ENCODE measurements around the gene CLIC1.
"Not testable (repeated sequence)": the region's sequence is repeated elsewhere in the genome, so short reads cannot be mapped to it uniquely, and the experiment has no call there.

The CLIC1 gene

GRCh38 chr6:31718265-31718664 lies 18.1 kb downstream of the CLIC1 start:
- Histone ChIP-seq H3K4me3 (ENCODE audit: low read length in 2 of 2) (no peak overlapping the region), H3K36me3 (ENCODE audit: control insufficient read depth in 2 of 2, insufficient read depth in 2 of 2, low read length in 2 of 2) (no peaks in the 10 kb centered on the region), H3K4me1 (ENCODE audit: control insufficient read depth, insufficient read depth, low read length) (peaks cover 7% of the 10 kb centered on the region), H3K27ac (ENCODE audit: low read length) (no peak overlapping the region), H3K9me3 (ENCODE audit: control insufficient read depth in 2 of 2, low read length in 2 of 2) (no peaks in the 10 kb centered on the region), H3K27me3 (ENCODE audit: control insufficient read depth in 1 of 2, insufficient read depth in 2 of 2, low read length in 2 of 2) (no peaks in the 10 kb centered on the region), H3K9ac (ENCODE audit: low read length in 2 of 2) (no peak overlapping the region)

- no peak overlapping the region for H3K27ac ChIP-seq (ENCODE audit: low read length)
- no peak overlapping the region for H3K9ac ChIP-seq (ENCODE audit: low read length in 2 of 2)
- no peak overlapping the region for H3K4me3 ChIP-seq (ENCODE audit: low read length in 2 of 2)
- no peaks in the 10 kb centered on the region for H3K9me3 ChIP-seq (ENCODE audit: control insufficient read depth in 2 of 2, low read length in 2 of 2)
- H3K4me1 ChIP-seq (ENCODE audit: control insufficient read depth, insufficient read depth, low read length): peaks cover 7% of the 10 kb centered on the region
- no peaks in the 10 kb centered on the region for H3K36me3 ChIP-seq (ENCODE audit: control insufficient read depth in 2 of 2, insufficient read depth in 2 of 2, low read length in 2 of 2)
- H3K27me3 ChIP-seq (ENCODE audit: control insufficient read depth in 1 of 2, insufficient read depth in 2 of 2, low read length in 2 of 2): no peaks in the 10 kb centered on the region
Measured at GRCh38 chr6:31717499-31718222, 18.7 kb downstream of the CLIC1 start.

DNA sequence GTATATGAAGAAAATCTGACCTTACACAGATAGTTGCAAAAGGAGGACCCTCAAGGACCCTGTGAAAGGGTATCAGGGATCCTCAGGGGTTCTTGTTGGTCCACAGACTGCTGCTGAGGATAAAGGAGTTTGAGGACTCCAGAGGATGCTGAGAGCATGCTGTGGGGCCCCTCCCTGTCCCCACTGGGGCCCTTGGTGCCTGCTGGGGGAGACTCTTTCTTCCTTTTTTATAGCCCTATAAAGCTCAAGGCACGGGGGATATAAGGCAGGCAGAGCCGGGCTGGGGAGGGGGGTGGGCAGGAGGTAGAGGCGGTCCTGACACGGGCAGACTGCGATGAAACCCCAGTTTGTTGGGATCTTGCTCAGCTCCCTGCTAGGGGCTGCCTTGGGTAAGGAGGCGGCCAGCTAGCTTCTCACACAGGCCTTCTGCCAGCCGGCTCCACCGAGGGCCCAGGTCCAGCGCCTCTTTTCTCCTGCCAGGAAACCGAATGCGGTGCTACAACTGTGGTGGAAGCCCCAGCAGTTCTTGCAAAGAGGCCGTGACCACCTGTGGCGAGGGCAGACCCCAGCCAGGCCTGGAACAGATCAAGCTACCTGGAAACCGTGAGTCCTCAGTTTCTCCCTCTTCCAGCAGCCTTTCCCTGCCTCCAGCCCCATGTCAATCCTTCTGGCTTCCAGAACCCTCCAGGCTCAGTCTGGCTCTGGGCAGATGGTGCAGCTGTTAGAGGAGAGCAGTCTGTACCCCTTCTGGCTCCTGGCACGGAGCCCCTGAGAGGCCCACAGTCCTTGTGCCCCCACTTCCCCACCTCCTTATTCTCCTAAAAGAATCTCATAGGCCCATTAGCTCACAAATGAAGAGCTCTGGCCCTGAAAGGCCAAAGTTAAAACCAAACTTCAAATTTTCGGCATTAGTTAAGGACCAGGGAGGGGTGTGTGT lies 21.0 kb downstream of the CLIC1 start, which contains the start of gene LY6G6D:
Gene LY6G6D (plus strand): TSS at position 327 of the 937 bp plus-strand sequence. CDS start 8 bp downstream, at position 335.
- Histone ChIP-seq H3K4me1 (ENCODE audit: control insufficient read depth, insufficient read depth, low read length) (peaks cover 7% of the 10 kb centered on the region), H3K9me3 (ENCODE audit: control insufficient read depth in 2 of 2, low read length in 2 of 2) (no peaks in the 10 kb centered on the region), H3K27me3 (ENCODE audit: control insufficient read depth in 1 of 2, insufficient read depth in 2 of 2, low read length in 2 of 2) (no peaks in the 10 kb centered on the region), H3K4me3 (ENCODE audit: low read length in 2 of 2) (no peak within 1 kb of the TSS), H3K27ac (ENCODE audit: low read length) (no peak within 1 kb of the TSS), H3K9ac (ENCODE audit: low read length in 2 of 2) (no peak within 1 kb of the TSS), H3K36me3 (ENCODE audit: control insufficient read depth in 2 of 2, insufficient read depth in 2 of 2, low read length in 2 of 2) (no peaks in the 10 kb centered on the region)

DNA sequence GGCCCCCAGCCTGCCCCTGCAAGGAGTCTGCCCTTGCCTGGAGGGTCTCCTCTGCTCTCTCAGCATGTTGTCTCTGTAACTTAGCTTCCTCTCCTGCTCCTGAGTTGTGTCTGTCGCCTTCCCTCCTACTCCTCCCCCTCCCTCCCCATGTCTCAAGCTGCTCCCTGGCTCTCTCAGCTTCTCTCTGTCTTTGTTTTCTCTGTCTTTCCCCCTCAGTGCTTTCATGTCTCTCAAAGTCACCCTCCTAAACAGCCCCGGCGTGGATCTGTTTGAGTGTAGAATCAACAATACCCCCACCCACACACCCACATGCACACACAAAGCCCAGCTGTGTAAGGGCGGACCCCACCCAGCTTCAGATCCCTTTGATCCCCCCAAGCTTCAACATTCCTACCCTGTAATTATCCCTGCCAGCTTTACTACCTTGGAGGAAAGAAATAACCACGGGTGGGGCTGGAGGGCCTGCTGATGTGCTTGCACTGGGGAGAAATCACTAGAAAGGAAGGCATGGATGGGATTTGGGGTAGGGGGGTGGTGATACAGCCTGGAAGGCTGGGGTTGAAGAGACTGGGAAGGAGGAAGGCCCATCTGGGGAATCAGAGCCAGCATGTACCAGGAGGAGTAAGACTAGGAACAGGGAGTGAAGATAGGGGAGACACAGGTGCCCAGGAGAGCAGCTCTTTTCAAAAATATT lies 22.2 kb downstream of the CLIC1 start:
- Histone ChIP-seq H3K4me1 (ENCODE audit: control insufficient read depth, insufficient read depth, low read length) (peaks cover 7% of the 10 kb centered on the region), H3K27me3 (ENCODE audit: control insufficient read depth in 1 of 2, insufficient read depth in 2 of 2, low read length in 2 of 2) (peaks cover 0 to 2% of the 10 kb centered on the region in 2 donors), H3K9me3 (ENCODE audit: control insufficient read depth in 2 of 2, low read length in 2 of 2) (no peaks in the 10 kb centered on the region), H3K4me3 (ENCODE audit: low read length in 2 of 2) (no peak overlapping the region), H3K9ac (ENCODE audit: low read length in 2 of 2) (no peak overlapping the region), H3K36me3 (ENCODE audit: control insufficient read depth in 2 of 2, insufficient read depth in 2 of 2, low read length in 2 of 2) (no peaks in the 10 kb centered on the region), H3K27ac (ENCODE audit: low read length) (no peak overlapping the region)

GRCh38 chr6:31713465-31713864 lies 22.9 kb downstream of the CLIC1 start:
- Histone ChIP-seq H3K4me3 (ENCODE audit: low read length in 2 of 2) (no peak overlapping the region), H3K27me3 (ENCODE audit: control insufficient read depth in 1 of 2, insufficient read depth in 2 of 2, low read length in 2 of 2) (peaks cover 0 to 2% of the 10 kb centered on the region in 2 donors), H3K9me3 (ENCODE audit: control insufficient read depth in 2 of 2, low read length in 2 of 2) (no peaks in the 10 kb centered on the region), H3K9ac (ENCODE audit: low read length in 2 of 2) (no peak overlapping the region), H3K27ac (ENCODE audit: low read length) (no peak overlapping the region), H3K36me3 (ENCODE audit: control insufficient read depth in 2 of 2, insufficient read depth in 2 of 2, low read length in 2 of 2) (no peaks in the 10 kb centered on the region), H3K4me1 (ENCODE audit: control insufficient read depth, insufficient read depth, low read length) (peaks cover 7% of the 10 kb centered on the region)

DNA sequence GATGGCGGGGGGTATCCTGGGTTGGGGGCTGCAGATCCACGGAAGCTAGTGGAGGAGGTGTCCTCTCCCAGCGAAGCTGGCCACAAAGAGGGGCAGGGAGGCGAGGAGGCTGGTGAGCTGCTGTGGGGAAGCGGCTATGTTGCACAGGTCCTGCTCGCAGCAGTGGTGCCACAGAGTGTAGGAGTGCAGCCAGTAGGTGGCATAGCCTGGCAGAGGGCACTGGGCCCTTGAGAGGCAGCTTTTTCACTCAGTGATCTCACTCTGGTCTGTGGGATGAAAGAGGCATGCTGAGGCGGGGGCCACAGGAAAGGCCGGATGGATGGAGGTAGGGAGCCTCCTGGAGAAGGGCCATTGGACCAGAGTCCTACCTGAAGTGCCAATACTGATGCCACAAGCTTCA lies 24.0 kb downstream of the CLIC1 start:
- no peaks in the 10 kb centered on the region for H3K9me3 ChIP-seq (ENCODE audit: control insufficient read depth in 2 of 2, low read length in 2 of 2)
- no peak overlapping the region for H3K9ac ChIP-seq (ENCODE audit: low read length in 2 of 2)
- peaks cover 7% of the 10 kb centered on the region for H3K4me1 ChIP-seq (ENCODE audit: control insufficient read depth, insufficient read depth, low read length)
- H3K27me3 ChIP-seq (ENCODE audit: control insufficient read depth in 1 of 2, insufficient read depth in 2 of 2, low read length in 2 of 2): peaks cover 0 to 2% of the 10 kb centered on the region in 2 donors
- no peak overlapping the region for H3K27ac ChIP-seq (ENCODE audit: low read length)
- H3K36me3 ChIP-seq (ENCODE audit: control insufficient read depth in 2 of 2, insufficient read depth in 2 of 2, low read length in 2 of 2): no peaks in the 10 kb centered on the region
- no peak overlapping the region for H3K4me3 ChIP-seq (ENCODE audit: low read length in 2 of 2)

- H3K9me3 ChIP-seq (ENCODE audit: control insufficient read depth in 2 of 2, low read length in 2 of 2): no peaks in the 10 kb centered on the region
- no peak overlapping the region for H3K27ac ChIP-seq (ENCODE audit: low read length)
- peaks cover 0 to 2% of the 10 kb centered on the region in 2 donors for H3K27me3 ChIP-seq (ENCODE audit: control insufficient read depth in 1 of 2, insufficient read depth in 2 of 2, low read length in 2 of 2)
- H3K9ac ChIP-seq (ENCODE audit: low read length in 2 of 2): no peak overlapping the region
- peaks cover 7% of the 10 kb centered on the region for H3K4me1 ChIP-seq (ENCODE audit: control insufficient read depth, insufficient read depth, low read length)
- H3K4me3 ChIP-seq (ENCODE audit: low read length in 2 of 2): no peak overlapping the region
- H3K36me3 ChIP-seq (ENCODE audit: control insufficient read depth in 2 of 2, insufficient read depth in 2 of 2, low read length in 2 of 2): no peaks in the 10 kb centered on the region
Measured at GRCh38 chr6:31711233-31711632, 25.1 kb downstream of the CLIC1 start.

GRCh38 chr6:31710523-31711219 lies 25.7 kb downstream of the CLIC1 start:
- Histone ChIP-seq H3K27me3 (ENCODE audit: control insufficient read depth in 1 of 2, insufficient read depth in 2 of 2, low read length in 2 of 2) (peaks cover 0 to 2% of the 10 kb centered on the region in 2 donors), H3K36me3 (ENCODE audit: control insufficient read depth in 2 of 2, insufficient read depth in 2 of 2, low read length in 2 of 2) (no peaks in the 10 kb centered on the region), H3K9me3 (ENCODE audit: control insufficient read depth in 2 of 2, low read length in 2 of 2) (no peaks in the 10 kb centered on the region), H3K4me3 (ENCODE audit: low read length in 2 of 2) (no peak overlapping the region), H3K27ac (ENCODE audit: low read length) (no peak overlapping the region), H3K4me1 (ENCODE audit: control insufficient read depth, insufficient read depth, low read length) (peaks cover 7% of the 10 kb centered on the region), H3K9ac (ENCODE audit: low read length in 2 of 2) (no peak overlapping the region)

DNA sequence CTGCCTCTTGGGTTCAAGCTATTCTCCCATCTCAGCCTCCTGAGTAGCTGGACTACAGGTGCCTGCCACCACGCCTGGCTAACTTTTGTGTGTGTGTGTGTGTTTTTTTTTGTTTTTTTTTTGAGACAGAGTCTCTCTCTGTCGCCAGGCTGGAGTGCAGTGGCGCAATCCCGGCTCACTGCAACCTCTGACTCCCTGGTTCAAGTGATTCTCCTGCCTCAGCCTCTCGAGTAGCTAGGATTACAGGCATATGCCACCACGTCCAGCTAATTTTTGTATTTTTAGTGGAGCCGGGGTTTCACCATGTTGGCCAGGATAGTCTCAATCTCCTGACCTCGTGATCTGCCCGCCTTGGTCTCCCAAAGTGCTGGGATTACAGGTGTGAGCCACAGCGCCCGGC lies 27.2 kb downstream of the CLIC1 start:
- not testable (repeated sequence) for H3K9ac ChIP-seq (ENCODE audit: low read length in 2 of 2); H3K4me3 ChIP-seq (ENCODE audit: low read length in 2 of 2); H3K36me3 ChIP-seq (ENCODE audit: control insufficient read depth in 2 of 2, insufficient read depth in 2 of 2, low read length in 2 of 2); H3K9me3 ChIP-seq (ENCODE audit: control insufficient read depth in 2 of 2, low read length in 2 of 2); H3K27ac ChIP-seq (ENCODE audit: low read length); H3K27me3 ChIP-seq (ENCODE audit: control insufficient read depth in 1 of 2, insufficient read depth in 2 of 2, low read length in 2 of 2); H3K4me1 ChIP-seq (ENCODE audit: control insufficient read depth, insufficient read depth, low read length)

- H3K36me3 ChIP-seq (ENCODE audit: control insufficient read depth in 2 of 2, insufficient read depth in 2 of 2, low read length in 2 of 2): no peaks in the 10 kb centered on the region
- H3K4me1 ChIP-seq (ENCODE audit: control insufficient read depth, insufficient read depth, low read length): peaks cover 5% of the 10 kb centered on the region
- no peaks in the 10 kb centered on the region for H3K9me3 ChIP-seq (ENCODE audit: control insufficient read depth in 2 of 2, low read length in 2 of 2)
- peaks cover 0 to 2% of the 10 kb centered on the region in 2 donors for H3K27me3 ChIP-seq (ENCODE audit: control insufficient read depth in 1 of 2, insufficient read depth in 2 of 2, low read length in 2 of 2)
- no peak overlapping the region for H3K4me3 ChIP-seq (ENCODE audit: low read length in 2 of 2)
- no peak overlapping the region for H3K9ac ChIP-seq (ENCODE audit: low read length in 2 of 2)
- no peak overlapping the region for H3K27ac ChIP-seq (ENCODE audit: low read length)
Measured at GRCh38 chr6:31708224-31708623, 28.1 kb downstream of the CLIC1 start.

Measured in stomach smooth muscle (tissue), 2 donors.